ENCODE measurements around the gene PRSS3.
"Not testable (repeated sequence)": the region's sequence is repeated elsewhere in the genome, so short reads cannot be mapped to it uniquely, and the experiment has no call there.

The PRSS3 gene

DNA sequence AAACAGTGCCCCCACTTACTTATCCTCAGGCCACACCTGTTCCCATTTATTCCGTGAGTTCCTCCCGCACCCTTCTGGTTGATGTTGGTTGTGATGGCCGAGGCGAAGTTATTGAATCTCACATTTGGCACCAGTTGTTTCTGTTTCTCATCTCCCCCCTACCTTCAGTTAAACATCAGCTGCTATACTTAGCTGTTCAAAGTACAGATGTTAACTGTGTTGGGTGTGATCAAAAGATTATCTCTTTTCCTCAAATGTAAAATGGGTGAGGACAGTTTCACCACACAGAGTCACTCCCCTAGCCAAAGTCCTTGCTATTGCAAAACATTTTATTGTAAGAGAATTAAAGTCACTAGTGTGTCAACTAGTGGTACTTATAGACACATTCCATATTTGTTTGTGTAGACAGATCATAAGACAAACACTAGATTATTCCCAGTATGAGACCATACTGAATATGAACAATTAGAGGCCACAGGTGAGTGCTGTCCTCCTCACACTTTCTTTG is 43.2 kb upstream of the PRSS3 start:
- Histone ChIP-seq H3K4me3 (replicated peaks; ENCODE audit: low read depth, low read length) (no peak overlapping the region), H3K36me3 (ENCODE audit: control insufficient read depth, insufficient read depth, low read length) (no peaks in the 10 kb centered on the region), H3K27me3 (replicated peaks; ENCODE audit: control insufficient read depth, insufficient read depth, low read length) (no peaks in the 10 kb centered on the region; the same call in 1 of the 2 replicates)
- TF ChIP-seq, protein P1, sequence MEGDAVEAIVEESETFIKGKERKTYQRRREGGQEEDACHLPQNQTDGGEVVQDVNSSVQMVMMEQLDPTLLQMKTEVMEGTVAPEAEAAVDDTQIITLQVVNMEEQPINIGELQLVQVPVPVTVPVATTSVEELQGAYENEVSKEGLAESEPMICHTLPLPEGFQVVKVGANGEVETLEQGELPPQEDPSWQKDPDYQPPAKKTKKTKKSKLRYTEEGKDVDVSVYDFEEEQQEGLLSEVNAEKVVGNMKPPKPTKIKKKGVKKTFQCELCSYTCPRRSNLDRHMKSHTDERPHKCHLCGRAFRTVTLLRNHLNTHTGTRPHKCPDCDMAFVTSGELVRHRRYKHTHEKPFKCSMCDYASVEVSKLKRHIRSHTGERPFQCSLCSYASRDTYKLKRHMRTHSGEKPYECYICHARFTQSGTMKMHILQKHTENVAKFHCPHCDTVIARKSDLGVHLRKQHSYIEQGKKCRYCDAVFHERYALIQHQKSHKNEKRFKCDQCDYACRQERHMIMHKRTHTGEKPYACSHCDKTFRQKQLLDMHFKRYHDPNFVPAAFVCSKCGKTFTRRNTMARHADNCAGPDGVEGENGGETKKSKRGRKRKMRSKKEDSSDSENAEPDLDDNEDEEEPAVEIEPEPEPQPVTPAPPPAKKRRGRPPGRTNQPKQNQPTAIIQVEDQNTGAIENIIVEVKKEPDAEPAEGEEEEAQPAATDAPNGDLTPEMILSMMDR (IDR thresholded peaks at IDR 0.05; ENCODE audit: insufficient read depth, low read length, poor library complexity, severe bottlenecking), result no peak
- DNase-seq (ENCODE audit: extremely low read depth, insufficient read length), result no peak

DNA sequence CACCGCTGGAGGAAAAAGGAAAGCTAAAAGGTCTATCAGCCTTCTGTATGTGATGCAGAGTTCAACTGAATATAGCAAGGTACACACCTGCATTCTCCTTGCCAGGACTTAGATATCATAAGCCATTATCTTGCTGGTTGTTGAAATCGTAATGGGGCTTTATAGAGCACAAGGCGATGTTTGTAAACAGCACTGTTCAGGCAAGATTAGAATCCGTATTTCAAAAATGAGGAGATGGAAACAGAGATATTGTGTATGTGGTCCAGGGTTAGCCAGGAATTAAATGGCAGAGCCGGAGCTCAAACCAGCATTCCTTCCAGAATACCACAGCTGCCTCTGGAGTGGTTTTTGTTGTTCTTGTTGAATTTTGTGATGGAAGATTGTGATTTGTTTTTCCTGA is 42.6 kb upstream of the PRSS3 start:
- H3K4me3 ChIP-seq (replicated peaks; ENCODE audit: low read depth, low read length); H3K27me3 ChIP-seq (replicated peaks; ENCODE audit: control insufficient read depth, insufficient read depth, low read length); DNase-seq (ENCODE audit: extremely low read depth, insufficient read length); H3K36me3 ChIP-seq (ENCODE audit: control insufficient read depth, insufficient read depth, low read length): not testable (repeated sequence)

DNA sequence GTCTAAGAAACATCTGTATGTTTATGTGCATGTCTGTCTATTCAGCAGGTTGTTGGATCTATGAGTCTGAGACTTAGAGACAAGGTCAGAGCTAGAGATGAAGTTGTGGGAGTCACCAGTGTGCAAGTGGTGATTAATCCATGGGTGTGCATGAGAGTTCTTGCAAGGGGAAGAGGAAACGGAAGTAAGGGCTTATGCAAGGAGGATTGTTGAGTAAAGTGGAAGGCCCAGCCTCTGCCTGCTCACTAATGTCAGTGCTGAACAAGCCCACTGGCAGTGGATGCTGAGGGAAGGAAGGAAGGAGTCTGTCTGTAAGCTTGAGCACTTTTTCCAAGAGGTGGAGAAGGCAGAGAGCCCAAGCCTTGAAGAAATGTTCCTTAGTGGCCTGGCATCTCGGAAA is 35.7 kb upstream of the PRSS3 start:
- not testable (repeated sequence) for DNase-seq (ENCODE audit: extremely low read depth, insufficient read length); H3K4me3 ChIP-seq (replicated peaks; ENCODE audit: low read depth, low read length); H3K27me3 ChIP-seq (replicated peaks; ENCODE audit: control insufficient read depth, insufficient read depth, low read length); H3K36me3 ChIP-seq (ENCODE audit: control insufficient read depth, insufficient read depth, low read length)

DNA sequence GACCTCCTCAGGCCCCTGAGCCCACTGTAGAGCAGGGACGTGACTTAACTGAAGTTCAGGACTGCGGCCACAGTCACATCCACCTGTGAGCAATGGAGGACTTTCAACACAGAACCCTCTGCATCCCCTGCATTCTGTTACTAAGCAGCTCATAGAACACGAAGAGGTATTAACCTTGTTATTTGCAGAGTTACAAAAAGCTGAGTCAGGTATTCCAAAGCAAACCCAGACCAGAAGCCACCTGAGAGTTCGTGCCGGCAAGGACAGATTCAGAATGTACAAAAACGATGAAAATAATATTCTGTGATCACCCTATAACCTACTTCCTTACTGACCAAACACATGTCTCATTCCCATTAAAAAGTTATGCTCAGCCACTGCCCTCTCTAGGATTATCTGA is 33.0 kb upstream of the PRSS3 start:
- TF ChIP-seq, protein P1 (IDR thresholded peaks at IDR 0.05; ENCODE audit: insufficient read depth, low read length, poor library complexity, severe bottlenecking), result no peak
- Histone ChIP-seq H3K36me3 (ENCODE audit: control insufficient read depth, insufficient read depth, low read length) (no peaks in the 10 kb centered on the region), H3K27me3 (replicated peaks; ENCODE audit: control insufficient read depth, insufficient read depth, low read length) (peaks cover 3% of the 10 kb centered on the region; the same call in 1 of the 2 replicates), H3K4me3 (replicated peaks; ENCODE audit: low read depth, low read length) (no peak overlapping the region)
- DNase-seq (ENCODE audit: extremely low read depth, insufficient read length), result no peak

DNA sequence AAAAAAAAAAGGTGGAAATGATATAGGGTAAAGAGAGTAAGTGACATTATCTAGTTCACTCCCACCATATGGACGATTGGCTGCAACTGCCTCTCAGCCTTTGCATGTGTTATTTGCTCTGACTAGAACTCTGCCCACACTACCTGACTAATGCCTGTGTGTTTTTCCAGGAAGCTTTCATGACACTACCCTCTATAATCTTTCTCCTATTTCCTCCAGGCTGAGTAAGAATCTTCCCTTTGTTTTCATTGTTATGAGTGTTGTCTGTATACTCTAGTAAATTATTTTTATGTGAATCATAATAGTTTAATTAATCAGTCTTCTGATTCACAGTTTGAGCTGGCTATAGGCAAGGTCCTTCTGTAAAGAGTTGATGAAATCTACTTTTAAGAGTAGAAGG is 31.7 kb upstream of the PRSS3 start:
- not testable (repeated sequence) for H3K36me3 ChIP-seq (ENCODE audit: control insufficient read depth, insufficient read depth, low read length); DNase-seq (ENCODE audit: extremely low read depth, insufficient read length); H3K4me3 ChIP-seq (replicated peaks; ENCODE audit: low read depth, low read length); H3K27me3 ChIP-seq (replicated peaks; ENCODE audit: control insufficient read depth, insufficient read depth, low read length)

DNA sequence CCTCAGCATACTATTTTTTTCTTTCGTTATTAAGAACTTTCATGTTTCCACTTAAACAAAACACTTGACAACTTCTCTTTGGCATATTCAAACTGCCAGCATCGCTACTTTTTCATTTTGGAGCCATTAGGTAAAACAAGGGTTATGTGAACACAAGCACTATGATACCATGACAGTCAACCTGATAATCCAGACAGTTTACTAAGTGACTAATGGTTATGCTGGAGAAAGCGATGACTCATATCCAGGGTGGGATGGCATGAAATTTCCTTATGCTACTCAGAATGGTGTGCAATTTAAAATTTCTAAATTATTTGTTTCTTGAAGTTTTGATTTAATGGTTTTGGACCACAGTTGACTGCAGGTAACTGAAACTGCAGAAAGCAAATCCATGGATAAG is 29.9 kb upstream of the PRSS3 start:
- Histone ChIP-seq H3K4me3 (replicated peaks; ENCODE audit: low read depth, low read length) (no peak overlapping the region), H3K36me3 (ENCODE audit: control insufficient read depth, insufficient read depth, low read length) (no peaks in the 10 kb centered on the region), H3K27me3 (replicated peaks; ENCODE audit: control insufficient read depth, insufficient read depth, low read length) (no peaks in the 10 kb centered on the region)
- TF ChIP-seq, protein P1 (IDR thresholded peaks at IDR 0.05; ENCODE audit: insufficient read depth, low read length, poor library complexity, severe bottlenecking), result no peak
- DNase-seq (ENCODE audit: extremely low read depth, insufficient read length), result no peak

DNA sequence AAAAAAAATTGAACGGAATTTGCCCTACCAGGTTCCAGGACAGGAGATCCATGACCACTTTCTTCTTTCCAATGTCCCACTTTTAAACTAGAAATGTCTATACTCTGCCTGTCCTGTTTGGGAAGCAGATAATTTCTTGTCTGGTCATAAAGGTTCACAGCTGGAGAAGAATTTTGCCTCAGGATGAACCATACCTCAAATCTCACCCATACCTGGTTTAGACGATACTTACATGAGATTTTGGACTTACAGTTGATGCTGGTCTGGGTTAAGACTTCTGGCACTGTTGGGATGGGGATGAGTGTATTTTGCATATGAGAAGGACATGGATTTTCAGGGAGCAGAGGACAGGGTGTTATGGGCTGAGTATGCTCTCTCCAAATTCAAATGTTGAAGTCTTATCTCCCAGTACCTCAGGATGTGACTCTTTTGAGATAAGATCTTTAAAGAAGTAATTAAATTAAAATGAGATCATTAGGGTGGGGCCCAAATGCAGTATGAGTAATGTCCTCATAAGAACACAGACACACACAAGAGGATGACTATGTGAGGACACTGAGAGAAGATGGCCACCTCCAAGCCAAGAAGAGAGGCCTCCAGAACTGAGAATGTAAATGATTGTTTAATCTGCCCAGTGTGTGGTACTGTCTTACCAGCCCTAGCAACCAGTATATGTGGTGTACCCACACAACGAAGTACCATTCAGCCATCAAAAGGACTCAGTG is 25.0 kb upstream of the PRSS3 start:
- not testable (repeated sequence) for DNase-seq (ENCODE audit: extremely low read depth, insufficient read length); H3K27me3 ChIP-seq (replicated peaks; ENCODE audit: control insufficient read depth, insufficient read depth, low read length); H3K4me3 ChIP-seq (replicated peaks; ENCODE audit: low read depth, low read length); H3K36me3 ChIP-seq (ENCODE audit: control insufficient read depth, insufficient read depth, low read length)

DNA sequence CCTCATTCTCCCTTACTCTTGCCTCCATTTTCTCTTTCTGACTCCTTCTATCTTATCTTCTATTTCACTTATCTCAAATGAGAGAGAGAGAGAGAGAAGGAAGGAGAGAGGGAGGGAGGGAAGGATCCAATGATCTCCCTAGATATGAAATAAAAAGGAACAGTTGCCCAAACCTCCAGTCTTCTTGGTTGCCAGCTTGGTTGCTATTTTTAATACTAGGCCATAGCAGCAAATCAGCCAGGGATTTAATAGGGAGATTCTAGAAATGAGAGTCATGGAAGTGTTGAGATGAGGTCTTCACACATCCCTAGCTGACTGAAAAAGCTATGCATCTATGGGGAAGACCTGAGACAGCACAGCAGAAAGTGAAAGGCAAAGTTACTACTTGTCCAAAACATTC is 22.2 kb upstream of the PRSS3 start:
- not testable (repeated sequence) for DNase-seq (ENCODE audit: extremely low read depth, insufficient read length); H3K4me3 ChIP-seq (replicated peaks; ENCODE audit: low read depth, low read length); H3K27me3 ChIP-seq (replicated peaks; ENCODE audit: control insufficient read depth, insufficient read depth, low read length); H3K36me3 ChIP-seq (ENCODE audit: control insufficient read depth, insufficient read depth, low read length)

DNA sequence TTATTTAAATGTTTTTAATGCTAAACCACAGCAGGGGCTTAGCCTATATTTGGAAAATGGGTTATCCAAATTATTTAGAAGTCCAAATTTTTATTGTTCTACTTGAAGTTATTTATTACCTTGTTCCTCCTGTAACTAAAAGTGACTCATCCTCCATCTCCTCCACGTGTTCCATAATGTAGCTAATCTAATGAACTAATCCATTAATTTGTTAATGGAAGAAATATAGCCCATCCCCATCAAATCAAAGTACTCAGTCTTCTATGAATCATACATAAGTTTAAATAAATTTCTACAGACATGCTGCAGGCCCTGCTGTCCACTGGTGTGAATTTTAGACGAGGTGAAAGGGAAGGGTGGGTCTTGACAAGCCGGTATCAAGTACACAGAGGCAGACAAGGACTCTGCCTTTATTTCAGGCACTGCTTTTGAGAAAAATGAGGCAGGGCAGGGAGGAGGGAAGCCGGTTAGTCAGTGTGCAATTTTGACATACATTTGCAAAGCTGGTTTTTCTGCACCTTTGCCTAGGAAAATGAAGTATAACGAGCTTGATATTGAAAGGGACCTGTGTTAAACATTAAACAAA is 21.2 kb upstream of the PRSS3 start:
- H3K4me3 ChIP-seq (replicated peaks; ENCODE audit: low read depth, low read length); H3K36me3 ChIP-seq (ENCODE audit: control insufficient read depth, insufficient read depth, low read length); DNase-seq (ENCODE audit: extremely low read depth, insufficient read length); H3K27me3 ChIP-seq (replicated peaks; ENCODE audit: control insufficient read depth, insufficient read depth, low read length): not testable (repeated sequence)

Data from GM06990 (cell line).